CD8-positive, alpha-beta memory T cell (primary cell): ENCODE data around the gene OSBPL3. TPM values are rescaled to one million over a fixed set of nuclear protein-coding genes. Genes with fewer than 3 reads are reported as not detected.
A peak's percentile ranks its signal among the peaks of the same experiment; 100 is the strongest.

Source experiments
- CTCF ChIA-PET: fragments of 350-600 bp; sonication (Branson Sonifier 250); formaldehyde crosslinking; loops from one replicate; lab custom pipeline; 2021; ENCODE audit warnings: antibody characterized with exemption; lab: Charles Lee
- POLR2A ChIA-PET: fragments of 350-600 bp; sonication (Branson Sonifier 250); formaldehyde crosslinking; loops from one replicate; lab custom pipeline; 2021; ENCODE audit warnings: antibody characterized with exemption; lab: Charles Lee
- DNase-seq, 5 donors: peaks; one replicate each; pipeline versions ENCODE4 v3.0.0 to v3.0.0-alpha.2; 2020 to 2022; ENCODE audit warnings: mixed read lengths in 1 of 5
- H3K27ac ChIP-seq: one replicate; pipeline ENCODE4 v1.7.0; 2013; ENCODE audit warnings: low read depth, mild to moderate bottlenecking, low read length, moderate library complexity
- H3K27me3 ChIP-seq: 2 replicates; pipeline ENCODE4 v1.7.0; 2013; ENCODE audit warnings: low read length, mild to moderate bottlenecking; ENCODE audit not compliant: insufficient read depth, poor library complexity, severe bottlenecking
- H3K36me3 ChIP-seq: 2 replicates; pipeline ENCODE4 v1.7.0; 2013; ENCODE audit warnings: mild to moderate bottlenecking, low read length, moderate library complexity; ENCODE audit not compliant: insufficient read depth
- H3K4me1 ChIP-seq: 2 replicates; pipeline ENCODE4 v1.7.0; 2013; ENCODE audit warnings: mild to moderate bottlenecking, low read length, moderate library complexity; ENCODE audit not compliant: insufficient read depth
- H3K4me3 ChIP-seq: 2 replicates; pipeline ENCODE4 v1.7.0; 2013; ENCODE audit warnings: mild to moderate bottlenecking, low read length
- H3K9me3 ChIP-seq: 2 replicates; pipeline ENCODE4 v1.7.0; 2013; ENCODE audit warnings: mild to moderate bottlenecking, low read length
- H3K27ac Mint-ChIP-seq, 8 donors: one replicate each; pipeline ENCODE4 v1.8.0; 2020 to 2021; ENCODE audit warnings: mixed read lengths in 8 of 8, mild to moderate bottlenecking in 6 of 8, inconsistent platforms in 3 of 8, moderate library complexity in 3 of 8
- H3K27me3 Mint-ChIP-seq, 2 donors: one replicate each; pipeline ENCODE4 v1.8.0; 2020 to 2021; ENCODE audit warnings: mixed read lengths in 2 of 2, mild to moderate bottlenecking in 1 of 2, moderate library complexity in 1 of 2
- H3K36me3 Mint-ChIP-seq, 3 donors: one replicate each; pipeline ENCODE4 v1.8.0; 2020 to 2021; ENCODE audit warnings: mixed read lengths in 3 of 3, inconsistent platforms in 1 of 3, mild to moderate bottlenecking in 1 of 3
- H3K4me1 Mint-ChIP-seq, 3 donors: one replicate each; pipeline ENCODE4 v1.8.0; 2020 to 2021; ENCODE audit warnings: mixed read lengths in 3 of 3, inconsistent platforms in 1 of 3, mild to moderate bottlenecking in 1 of 3
- H3K4me3 Mint-ChIP-seq, 7 donors: one replicate each; pipeline ENCODE4 v1.8.0; 2020 to 2021; ENCODE audit warnings: mixed read lengths in 7 of 7, mild to moderate bottlenecking in 6 of 7, moderate library complexity in 4 of 7, inconsistent platforms in 2 of 7
- H3K9me3 Mint-ChIP-seq, 5 donors: one replicate each; pipeline ENCODE4 v1.8.0; 2020 to 2022; ENCODE audit warnings: mixed read lengths in 5 of 5, mild to moderate bottlenecking in 3 of 5, moderate library complexity in 2 of 5, inconsistent platforms in 1 of 5
- polyA plus RNA-seq: library from polyadenylated mRNA; unstranded; fragments of 300-500 nt; fragmentation: Illumina TruSeq; gene quantifications from one replicate; pipeline ENCODE4 v1.2.3, GENCODE V29; 2021
- total RNA-seq, 2 experiments: library from RNA; stranded (reverse); gene quantifications; one replicate each; pipeline ENCODE4 v1.2.3, GENCODE V29; 2021

Gene OSBPL3
- total and polyA plus RNA-seq, 3 experiments from 2014 or later = 16.4 to 72.5 (median 71.7) TPM

GRCh38 chr7:24926623-24927524 lies 53.1 kb downstream of the OSBPL3 start:
- no peaks in the 10 kb centered on the region for H3K27me3 ChIP-seq
- no peak overlapping the region for H3K4me3 Mint-ChIP-seq
- no peaks in the 10 kb centered on the region for H3K27me3 Mint-ChIP-seq
- DNase-seq = no peak
- ChIA-PET CTCF (no interaction called here), POLR2A (no interaction called here)
- peaks cover 14% of the 10 kb centered on the region for H3K4me1 ChIP-seq
- no peak overlapping the region for H3K27ac ChIP-seq
- peaks cover 6 to 9% (median 9%) of the 10 kb centered on the region in 3 donors for H3K36me3 Mint-ChIP-seq
- H3K27ac Mint-ChIP-seq = peak overlapping the region in 3 of 8 donors; percentile 22 to 30 (median 30)
- H3K9me3 Mint-ChIP-seq = no peaks in the 10 kb centered on the region
- H3K36me3 ChIP-seq = no peaks in the 10 kb centered on the region
- H3K4me1 Mint-ChIP-seq = peaks cover 56 to 93% (median 89%) of the 10 kb centered on the region in 3 donors
- H3K4me3 ChIP-seq = no peak overlapping the region
- H3K9me3 ChIP-seq = no peaks in the 10 kb centered on the region

GRCh38 chr7:24924375-24924774 lies 55.6 kb downstream of the OSBPL3 start:
- ChIA-PET POLR2A (no interaction called here), CTCF (interaction anchor here (0.9 kb wide), 1 partner anchor 55 kb away, joined by 3 read pairs; no protein-coding TSS in a partner anchor)
- Mint-ChIP-seq H3K9me3 (no peaks in the 10 kb centered on the region), H3K4me1 (peaks cover 68 to 94% (median 91%) of the 10 kb centered on the region in 3 donors), H3K36me3 (peaks cover 0 to 1% (median 0%) of the 10 kb centered on the region in 3 donors), H3K4me3 (peak overlapping the region in 1 of 7 donors; percentile 7), H3K27me3 (no peaks in the 10 kb centered on the region), H3K27ac (peak overlapping the region in 5 of 8 donors; percentile 27 to 76 (median 44))
- Histone ChIP-seq H3K36me3 (no peaks in the 10 kb centered on the region), H3K4me1 (peaks cover 23% of the 10 kb centered on the region), H3K27me3 (no peaks in the 10 kb centered on the region), H3K27ac (peak overlapping the region; percentile 34), H3K9me3 (no peaks in the 10 kb centered on the region), H3K4me3 (no peak overlapping the region)
- DNase-seq = peak in 1 of 5 donors; percentile 15

- peaks cover 0 to under 1% (median 0%) of the 10 kb centered on the region in 3 donors for H3K36me3 Mint-ChIP-seq
- ChIA-PET POLR2A (interaction anchor here (0.6 kb wide), 1 partner anchor 1353 kb away, joined by 10 read pairs; no protein-coding TSS in a partner anchor), CTCF (interaction anchor here (1.6 kb wide), 1 partner anchor 56 kb away, joined by 4 read pairs; no protein-coding TSS in a partner anchor)
- H3K4me1 ChIP-seq = peaks cover 23% of the 10 kb centered on the region
- H3K9me3 Mint-ChIP-seq = no peaks in the 10 kb centered on the region
- H3K27ac ChIP-seq = peak overlapping the region; percentile 30
- DNase-seq = no peak
- peak overlapping the region; percentile 29 to 88 (median 64) for H3K27ac Mint-ChIP-seq
- no peaks in the 10 kb centered on the region for H3K9me3 ChIP-seq
- H3K4me1 Mint-ChIP-seq = peaks cover 71 to 96% (median 94%) of the 10 kb centered on the region in 3 donors
- no peaks in the 10 kb centered on the region for H3K27me3 Mint-ChIP-seq
- H3K36me3 ChIP-seq = no peaks in the 10 kb centered on the region
- no peak overlapping the region for H3K4me3 ChIP-seq
- peak overlapping the region in 2 of 7 donors; percentile 32 to 35 for H3K4me3 Mint-ChIP-seq
- no peaks in the 10 kb centered on the region for H3K27me3 ChIP-seq
These were observed 56.7 kb downstream of the OSBPL3 start for GRCh38 chr7:24923172-24923865.

GRCh38 chr7:24922099-24922773 lies 57.7 kb downstream of the OSBPL3 start:
- CTCF ChIA-PET = interaction anchor here (1.6 kb wide), 1 partner anchor 57 kb away, joined by 4 read pairs; no protein-coding TSS in a partner anchor
- no peaks in the 10 kb centered on the region for H3K36me3 ChIP-seq
- H3K9me3 Mint-ChIP-seq = no peaks in the 10 kb centered on the region
- H3K27ac Mint-ChIP-seq = peak overlapping the region in 6 of 8 donors; percentile 44 to 84 (median 76)
- no peaks in the 10 kb centered on the region for H3K36me3 Mint-ChIP-seq
- no peak for DNase-seq
- H3K27me3 ChIP-seq = no peaks in the 10 kb centered on the region
- H3K9me3 ChIP-seq = no peaks in the 10 kb centered on the region
- H3K27me3 Mint-ChIP-seq = no peaks in the 10 kb centered on the region
- H3K4me3 Mint-ChIP-seq = peak overlapping the region in 1 of 7 donors; percentile 1
- POLR2A ChIA-PET = interaction anchor here (0.6 kb wide), 1 partner anchor 1354 kb away, joined by 10 read pairs; no protein-coding TSS in a partner anchor
- no peak overlapping the region for H3K4me3 ChIP-seq
- H3K27ac ChIP-seq = no peak overlapping the region
- H3K4me1 ChIP-seq = peaks cover 23% of the 10 kb centered on the region
- peaks cover 77 to 98% (median 96%) of the 10 kb centered on the region in 3 donors for H3K4me1 Mint-ChIP-seq

- ChIA-PET POLR2A (no interaction called here), CTCF (interaction anchor here (1.4 kb wide), 1 partner anchor 172 kb away, joined by 5 read pairs; no protein-coding TSS in a partner anchor)
- H3K27me3 ChIP-seq = no peaks in the 10 kb centered on the region
- H3K9me3 ChIP-seq = no peaks in the 10 kb centered on the region
- Mint-ChIP-seq H3K36me3 (peaks cover 0 to under 1% (median 0%) of the 10 kb centered on the region in 3 donors), H3K27ac (peak overlapping the region; percentile 12 to 82 (median 63)), H3K9me3 (no peaks in the 10 kb centered on the region), H3K27me3 (no peaks in the 10 kb centered on the region), H3K4me1 (peaks cover 80 to 97% (median 96%) of the 10 kb centered on the region in 3 donors), H3K4me3 (peak overlapping the region in 6 of 7 donors; percentile 6 to 55 (median 42))
- H3K4me3 ChIP-seq = no peak overlapping the region
- DNase-seq = no peak
- H3K4me1 ChIP-seq = peaks cover 23% of the 10 kb centered on the region
- H3K36me3 ChIP-seq = no peaks in the 10 kb centered on the region
- H3K27ac ChIP-seq = no peak overlapping the region
These were observed 58.7 kb downstream of the OSBPL3 start for GRCh38 chr7:24921362-24921679.

GRCh38 chr7:24920451-24921361 lies 59.3 kb downstream of the OSBPL3 start:
- Mint-ChIP-seq H3K9me3 (no peaks in the 10 kb centered on the region), H3K4me3 (peak overlapping the region in 6 of 7 donors; percentile 2 to 55 (median 42)), H3K36me3 (peaks cover 0 to 2% (median 0%) of the 10 kb centered on the region in 3 donors), H3K27me3 (no peaks in the 10 kb centered on the region), H3K4me1 (peaks cover 80 to 98% (median 97%) of the 10 kb centered on the region in 3 donors), H3K27ac (peak overlapping the region; percentile 12 to 82 (median 58))
- H3K4me3 ChIP-seq = no peak overlapping the region
- peaks cover 23% of the 10 kb centered on the region for H3K4me1 ChIP-seq
- ChIA-PET CTCF (interaction anchor here (1.0 to 1.4 kb wide), 2 partner anchors 60 to 173 kb away, joined by 3 to 5 read pairs; no protein-coding TSS in a partner anchor), POLR2A (no interaction called here)
- H3K27ac ChIP-seq = no peak overlapping the region
- H3K9me3 ChIP-seq = no peaks in the 10 kb centered on the region
- H3K36me3 ChIP-seq = no peaks in the 10 kb centered on the region
- no peak for DNase-seq
- H3K27me3 ChIP-seq = no peaks in the 10 kb centered on the region
